Large intestine (tissue), 3 donors: Measurements from ENCODE around the gene ARRB1. TPM values are rescaled to one million over a fixed set of nuclear protein-coding genes. Genes with fewer than 3 reads are reported as not detected.

Source experiments
- DNase-seq, 2 donors: peaks; one replicate each; pipeline versions ENCODE4 v3.0.0 to v3.0.0-alpha.2; 2013
- H3K27ac ChIP-seq: one replicate; pipeline ENCODE4 v1.5.1; 2013; ENCODE audit warnings: low read length
- H3K27me3 ChIP-seq: 2 replicates; pipeline ENCODE4 v1.6.1; 2013; ENCODE audit warnings: low read length; ENCODE audit not compliant: control insufficient read depth, insufficient read depth
- H3K36me3 ChIP-seq: 2 replicates; pipeline ENCODE4 v1.6.1; 2013; ENCODE audit warnings: low read length; ENCODE audit not compliant: control insufficient read depth, insufficient read depth
- H3K4me1 ChIP-seq: one replicate; pipeline ENCODE4 v1.6.1; 2013; ENCODE audit warnings: low read length; ENCODE audit not compliant: control insufficient read depth, insufficient read depth
- H3K4me3 ChIP-seq: one replicate; pipeline ENCODE4 v1.5.1; 2013; ENCODE audit warnings: low read length
- H3K9me3 ChIP-seq: one replicate; pipeline ENCODE4 v1.6.1; 2013; ENCODE audit warnings: mild to moderate bottlenecking, low read depth, low read length, moderate library complexity; ENCODE audit not compliant: control insufficient read depth
- WGBS: methylation state at CpG from one replicate; pipeline ENCODE4 v1.1.5; 2013; ENCODE audit warnings: low lambda C conversion rate; ENCODE audit not compliant: insufficient coverage; 5-methylcytosine and 5-hydroxymethylcytosine counted together
- polyA plus RNA-seq: library from polyadenylated mRNA; unstranded; fragments of 120-200 nt; gene quantifications from one replicate; pipeline ENCODE4 v1.2.1, GENCODE V29; 2013

Gene ARRB1
- polyA plus RNA-seq, 1 donor: 26.9 TPM

DNA sequence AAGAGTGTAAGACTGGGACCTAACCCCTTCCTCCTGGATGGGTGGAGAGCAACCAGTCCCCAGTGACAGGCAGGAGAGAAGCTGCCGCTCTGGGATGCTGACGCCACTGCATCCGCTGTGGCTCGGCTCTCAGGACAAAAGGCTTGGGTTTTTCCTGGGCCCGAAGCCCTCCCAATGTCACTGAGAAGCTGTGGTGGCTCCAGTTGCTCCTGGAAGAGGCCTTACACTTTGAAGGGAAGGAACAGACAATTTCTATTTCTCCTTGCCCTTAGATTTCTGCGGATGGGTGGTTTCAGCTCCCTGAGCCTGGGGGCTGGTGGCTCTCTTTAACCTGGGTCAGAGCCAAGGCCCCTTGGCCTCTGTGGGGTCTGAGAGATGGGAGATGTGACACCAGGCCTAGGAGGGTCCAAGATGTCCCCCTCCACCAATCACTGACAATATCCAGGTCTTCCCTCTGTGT lies 89.5 kb downstream of the ARRB1 start:
- Histone ChIP-seq H3K27ac (no peak overlapping the region), H3K36me3 (peaks cover 15% of the 10 kb centered on the region), H3K27me3 (no peaks in the 10 kb centered on the region), H3K4me1 (no peaks in the 10 kb centered on the region), H3K4me3 (no peak overlapping the region), H3K9me3 (no peaks in the 10 kb centered on the region)
- DNase-seq: no peak
- no CpG with 5 or more reads among the region's 6 CpGs for WGBS

DNA sequence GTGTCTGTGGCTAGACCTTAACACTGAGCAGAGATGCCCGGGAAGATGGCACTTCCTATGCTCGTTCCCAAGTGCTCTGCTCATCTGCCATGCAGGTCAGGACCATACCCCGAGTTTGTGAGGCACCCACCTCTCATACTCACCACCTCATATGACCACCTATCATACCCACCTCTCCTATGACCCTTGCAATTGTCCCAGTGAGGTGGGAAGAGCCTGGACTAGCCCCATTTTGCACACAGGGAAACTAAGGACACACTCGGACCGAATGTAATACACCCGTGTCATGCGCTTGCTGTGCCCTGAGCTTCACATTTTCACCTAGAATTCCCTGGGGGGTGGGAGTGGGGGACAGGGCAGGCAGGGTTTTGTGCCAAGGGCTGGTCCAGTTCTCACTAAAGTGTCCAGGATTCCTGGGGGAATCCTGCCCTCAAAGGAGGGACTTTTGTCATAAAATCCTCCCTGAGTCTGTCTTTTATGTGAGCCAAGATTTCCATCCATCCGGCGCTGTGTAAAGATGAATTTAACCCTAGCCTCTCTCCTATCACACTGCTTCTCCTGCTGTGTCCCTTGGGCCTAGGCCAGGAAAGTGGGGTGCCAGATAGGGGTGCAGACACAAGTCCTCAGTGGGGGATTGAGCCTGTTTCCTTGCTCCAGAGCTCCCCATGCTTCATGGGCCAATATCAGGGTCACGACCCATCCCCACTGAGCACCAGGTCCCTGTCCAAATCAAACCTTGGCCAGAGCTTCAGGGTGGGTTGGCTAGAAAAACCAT lies 90.9 kb downstream of the ARRB1 start:
- H3K9me3 ChIP-seq: no peaks in the 10 kb centered on the region
- H3K4me1 ChIP-seq: no peaks in the 10 kb centered on the region
- H3K4me3 ChIP-seq: no peak overlapping the region
- H3K36me3 ChIP-seq: peaks cover 3% of the 10 kb centered on the region
- no peak overlapping the region for H3K27ac ChIP-seq
- WGBS: no CpG with 5 or more reads among the region's 10 CpGs
- DNase-seq: no peak
- H3K27me3 ChIP-seq: no peaks in the 10 kb centered on the region

DNA sequence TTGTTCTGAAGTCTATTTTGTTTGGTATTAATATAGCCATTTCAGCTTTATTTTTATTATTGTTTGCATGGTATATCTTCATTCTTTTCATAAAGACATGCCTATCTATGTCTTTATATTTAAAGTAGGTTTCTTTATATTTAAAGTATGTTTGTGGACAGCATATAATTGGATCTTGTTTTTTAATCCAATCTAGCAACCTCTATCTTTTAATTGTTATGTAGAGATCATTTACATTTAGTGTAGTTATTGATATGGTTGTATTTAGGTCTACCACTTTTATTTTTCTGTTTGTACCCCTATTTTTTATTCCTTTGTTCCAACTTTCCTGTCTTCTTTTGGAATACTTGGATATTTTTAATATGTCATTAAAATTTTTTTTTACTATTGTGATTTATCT lies 97.1 kb downstream of the ARRB1 start:
- Histone ChIP-seq H3K27ac (no peak overlapping the region), H3K9me3 (peaks cover 10% of the 10 kb centered on the region), H3K36me3 (no peaks in the 10 kb centered on the region), H3K4me1 (no peaks in the 10 kb centered on the region), H3K27me3 (no peaks in the 10 kb centered on the region), H3K4me3 (no peak overlapping the region)
- no peak for DNase-seq

DNA sequence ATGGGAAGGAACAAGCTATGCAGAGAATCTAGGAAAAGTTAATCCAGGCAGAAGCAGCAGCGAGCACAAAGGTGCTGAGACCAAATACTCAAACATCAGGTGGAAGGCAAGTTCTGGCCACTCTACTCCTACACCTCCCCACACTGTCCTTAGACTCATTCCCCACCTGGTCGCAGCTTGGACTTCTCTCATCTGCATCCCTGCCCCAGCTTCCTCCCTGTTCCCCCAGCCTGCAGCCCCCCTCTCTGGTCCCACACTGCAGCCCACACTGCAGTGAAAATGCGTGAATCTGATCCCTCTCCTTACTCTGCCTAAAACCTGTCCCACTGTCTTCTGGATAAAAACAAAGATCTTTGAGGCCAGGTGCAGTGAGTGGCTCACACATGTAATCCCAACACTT lies 101.8 kb downstream of the ARRB1 start:
- Histone ChIP-seq H3K27me3 (peaks cover 8% of the 10 kb centered on the region), H3K27ac (no peak overlapping the region), H3K4me3 (no peak overlapping the region), H3K36me3 (no peaks in the 10 kb centered on the region), H3K4me1 (no peaks in the 10 kb centered on the region), H3K9me3 (peaks cover 10% of the 10 kb centered on the region)
- 37% methylated on average over 2 of the region's 3 CpGs for WGBS
- DNase-seq: no peak

DNA sequence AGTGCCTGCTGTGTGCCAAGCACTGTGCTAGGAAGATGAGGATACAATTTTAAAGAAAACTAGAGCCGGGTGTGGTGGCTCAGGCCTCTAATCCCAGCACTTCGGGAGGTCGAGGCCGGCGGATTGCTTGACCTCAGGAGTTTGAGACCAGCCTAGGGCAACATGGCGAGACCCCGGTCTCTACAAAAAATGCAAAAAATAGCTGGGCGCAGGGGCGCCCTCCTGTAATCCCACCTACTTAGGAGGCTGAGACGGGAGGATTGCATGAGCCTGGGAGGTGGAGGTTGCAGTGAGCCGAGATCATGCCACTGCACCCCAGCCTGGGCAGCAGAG lies 102.6 kb downstream of the ARRB1 start:
- DNase-seq: no peak
- Histone ChIP-seq H3K4me1 (no peaks in the 10 kb centered on the region), H3K9me3 (peaks cover 10% of the 10 kb centered on the region), H3K27me3 (peaks cover 16% of the 10 kb centered on the region), H3K4me3 (no peak overlapping the region), H3K36me3 (no peaks in the 10 kb centered on the region), H3K27ac (no peak overlapping the region)
- WGBS: no CpG with 5 or more reads among the region's 11 CpGs

DNA sequence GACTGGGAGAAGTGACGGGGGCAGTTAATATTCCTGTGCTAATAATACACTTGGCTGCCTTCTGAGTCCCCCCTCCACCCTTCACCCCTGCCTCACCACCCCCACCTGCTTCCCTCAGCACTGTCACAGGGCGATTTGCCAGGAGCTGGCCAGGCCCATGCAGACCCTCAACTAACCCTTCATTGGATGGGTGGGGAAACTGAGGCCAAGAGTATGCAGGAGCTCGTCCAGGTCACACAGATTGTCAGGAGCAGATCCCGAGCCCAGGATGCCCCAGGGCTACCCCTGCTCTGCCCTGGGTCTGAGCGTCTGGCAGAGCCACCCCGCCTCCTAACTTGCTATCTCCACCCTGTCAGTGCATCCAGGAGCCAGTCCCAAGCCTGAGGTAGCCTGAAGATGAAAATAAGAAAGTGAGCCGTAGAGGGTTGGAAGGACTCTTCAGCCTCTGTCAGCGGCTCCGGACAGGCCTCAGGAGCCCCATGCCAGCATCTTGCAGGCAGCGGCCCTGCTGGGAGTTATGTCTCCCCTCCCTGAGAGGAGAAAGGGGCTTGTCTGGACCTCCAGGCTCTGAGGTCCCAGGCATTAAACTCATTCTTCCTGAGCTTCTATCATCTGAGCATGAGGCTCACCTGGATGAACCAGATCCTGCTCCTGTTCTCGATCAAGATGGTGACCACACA lies 104.7 kb downstream of the ARRB1 start:
- no CpG with 5 or more reads among the region's 11 CpGs for WGBS
- peaks cover 35% of the 10 kb centered on the region for H3K27me3 ChIP-seq
- DNase-seq: no peak

DNA sequence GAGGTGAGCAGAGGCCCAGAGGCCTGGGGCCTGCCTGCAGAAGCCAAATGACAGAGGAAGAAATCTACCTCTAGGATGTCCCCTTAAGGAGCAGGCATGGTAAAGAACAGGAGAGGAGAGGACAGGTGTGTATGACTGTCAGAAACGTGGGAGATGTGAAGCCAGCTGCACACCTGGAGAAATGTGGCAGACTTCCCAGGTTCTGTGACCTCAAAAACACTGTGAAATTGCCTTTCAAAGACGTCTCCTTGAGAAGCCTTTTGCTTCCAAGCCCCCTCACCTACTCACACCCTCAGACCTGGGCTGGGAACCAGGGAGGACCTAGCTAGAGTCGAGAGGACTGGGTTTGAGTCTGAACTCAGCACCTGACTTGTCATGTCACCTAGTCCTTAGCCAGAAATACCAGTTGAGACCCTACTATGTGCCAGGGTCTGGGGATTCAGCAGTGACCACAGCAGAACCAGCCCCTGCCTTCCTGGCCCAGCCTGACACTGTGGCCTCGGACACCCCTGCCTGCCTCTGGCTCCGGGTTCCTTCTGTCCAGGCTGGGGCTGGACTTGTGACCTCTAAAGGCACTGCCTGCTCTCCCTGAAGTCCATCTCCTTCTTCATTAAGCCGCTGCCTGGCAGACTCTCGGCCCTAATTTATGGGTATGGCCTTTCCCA lies 105.3 kb downstream of the ARRB1 start:
- WGBS: no CpG with 5 or more reads among the region's 7 CpGs

More for the DNA sequence above, 104.7 kb downstream of the ARRB1 start:
- Histone ChIP-seq H3K4me3 (no peak overlapping the region), H3K27ac (no peak overlapping the region), H3K36me3 (no peaks in the 10 kb centered on the region), H3K9me3 (no peaks in the 10 kb centered on the region), H3K4me1 (peaks cover 3% of the 10 kb centered on the region)

DNA sequence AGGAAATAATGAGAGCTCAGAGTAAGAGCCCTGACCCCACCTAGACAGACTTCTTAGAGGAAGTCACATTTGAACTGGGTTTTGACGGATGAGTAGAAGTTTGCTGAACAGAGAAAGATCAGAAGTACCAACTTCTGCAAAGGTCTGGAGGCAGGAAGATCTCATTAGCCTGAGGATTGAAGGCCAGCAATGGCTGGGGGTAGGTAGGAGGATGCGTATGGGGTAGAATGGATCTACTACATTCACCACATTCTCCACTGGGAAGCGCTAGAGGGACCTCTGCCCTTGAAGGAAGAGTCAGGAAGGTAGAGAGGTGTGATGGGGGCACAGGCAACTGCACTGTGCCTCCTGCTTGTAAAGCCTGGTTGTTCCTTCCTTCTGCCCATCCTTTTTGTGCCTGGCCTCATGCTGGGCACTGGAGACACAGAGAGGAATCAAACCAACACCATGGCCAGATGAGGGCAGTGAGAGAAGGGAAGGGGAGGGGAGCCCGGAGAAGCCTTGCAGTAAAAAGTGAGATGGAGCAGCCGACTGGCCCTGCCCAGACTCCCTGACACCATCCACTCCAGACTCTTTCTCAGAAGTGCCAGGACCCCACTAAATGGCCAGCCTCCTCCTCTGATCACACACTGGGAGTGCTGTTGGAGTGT lies 106.0 kb downstream of the ARRB1 start:
- DNase-seq: no peak
- peaks cover 39% of the 10 kb centered on the region for H3K27me3 ChIP-seq
- no peaks in the 10 kb centered on the region for H3K36me3 ChIP-seq
- peaks cover 3% of the 10 kb centered on the region for H3K4me1 ChIP-seq
- no peak overlapping the region for H3K27ac ChIP-seq
- no peak overlapping the region for H3K4me3 ChIP-seq
- no peaks in the 10 kb centered on the region for H3K9me3 ChIP-seq
- WGBS: no CpG with 5 or more reads among the region's 5 CpGs

More for the DNA sequence above, 105.3 kb downstream of the ARRB1 start:
- Histone ChIP-seq H3K4me1 (peaks cover 3% of the 10 kb centered on the region), H3K27ac (no peak overlapping the region), H3K9me3 (no peaks in the 10 kb centered on the region), H3K36me3 (no peaks in the 10 kb centered on the region), H3K4me3 (no peak overlapping the region), H3K27me3 (peaks cover 35% of the 10 kb centered on the region)
- no peak for DNase-seq

DNA sequence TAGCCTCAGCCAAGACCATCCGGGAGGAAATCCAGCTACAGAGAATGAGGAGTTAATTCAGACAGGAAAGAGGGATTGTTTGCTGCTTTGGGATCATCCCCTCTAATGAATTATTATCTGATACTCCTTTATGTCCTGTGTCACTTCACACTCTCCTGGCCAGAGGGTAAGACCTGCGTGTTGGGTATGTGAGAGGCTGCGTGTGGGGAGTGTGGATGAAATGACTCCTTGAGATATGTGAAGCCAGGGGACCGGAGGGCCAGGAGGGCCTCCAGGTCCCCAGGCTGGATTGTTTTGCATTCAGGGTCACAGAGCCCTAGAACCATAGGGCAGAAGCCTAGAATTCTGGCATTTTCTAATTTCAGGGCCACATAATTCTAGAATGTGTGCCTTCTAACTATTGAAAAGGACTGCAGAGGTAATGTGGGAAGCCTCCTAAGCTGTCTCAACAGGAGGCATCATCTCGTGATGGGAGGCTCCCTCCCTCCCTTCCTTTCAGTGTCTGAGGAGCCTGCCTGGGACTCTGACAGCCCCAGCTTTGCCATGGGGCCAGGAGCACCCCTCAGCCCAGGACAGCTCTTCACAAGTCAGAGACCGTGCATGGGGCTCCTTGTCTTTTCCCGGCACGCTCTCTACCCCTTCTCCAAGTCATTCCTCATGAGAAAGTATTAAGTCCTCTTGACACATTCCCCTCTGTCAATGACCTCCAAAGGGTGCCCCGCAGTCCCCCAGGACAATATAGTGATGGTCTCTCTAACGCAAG lies 107.2 kb downstream of the ARRB1 start:
- Histone ChIP-seq H3K27ac (no peak overlapping the region), H3K27me3 (peaks cover 52% of the 10 kb centered on the region), H3K4me1 (peaks cover 7% of the 10 kb centered on the region), H3K4me3 (no peak overlapping the region), H3K36me3 (no peaks in the 10 kb centered on the region), H3K9me3 (no peaks in the 10 kb centered on the region)
- no CpG with 5 or more reads among the region's 10 CpGs for WGBS
- DNase-seq: no peak
